Ectodermal cell (in vitro differentiated cells): Measurements from ENCODE around the gene KLF17.

ENCODE experiments used
- H3K27ac ChIP-seq: 2 replicates; pipeline ENCODE4 v1.7.0; 2013; ENCODE audit warnings: mild to moderate bottlenecking, low read depth, low read length; ENCODE audit not compliant: insufficient read depth, poor library complexity, severe bottlenecking
- H3K27me3 ChIP-seq: 2 replicates; pipeline ENCODE4 v1.7.0; 2013; ENCODE audit warnings: mild to moderate bottlenecking, low read length; ENCODE audit not compliant: insufficient read depth, control insufficient read depth, poor library complexity, severe bottlenecking
- H3K36me3 ChIP-seq: one replicate; pipeline ENCODE4 v1.7.0; 2013; ENCODE audit warnings: low read length; ENCODE audit not compliant: control insufficient read depth, insufficient read depth
- H3K4me1 ChIP-seq: one replicate; pipeline ENCODE4 v1.7.0; 2013; ENCODE audit warnings: low read length; ENCODE audit not compliant: control insufficient read depth, insufficient read depth
- H3K4me3 ChIP-seq: 2 replicates; pipeline ENCODE4 v1.7.0; 2013; ENCODE audit warnings: low read depth, low read length, control low read depth; ENCODE audit not compliant: insufficient read depth
- H3K9me3 ChIP-seq: 2 replicates; pipeline ENCODE4 v1.7.0; 2013; ENCODE audit warnings: mild to moderate bottlenecking, low read length, moderate library complexity; ENCODE audit not compliant: control insufficient read depth
- WGBS, 2 experiments: methylation state at CpG; one replicate each; pipeline ENCODE4 v1.1.7; 2013; ENCODE audit warnings: missing lambda C conversion rate in 2 of 2; 5-methylcytosine and 5-hydroxymethylcytosine counted together

The KLF17 gene

DNA sequence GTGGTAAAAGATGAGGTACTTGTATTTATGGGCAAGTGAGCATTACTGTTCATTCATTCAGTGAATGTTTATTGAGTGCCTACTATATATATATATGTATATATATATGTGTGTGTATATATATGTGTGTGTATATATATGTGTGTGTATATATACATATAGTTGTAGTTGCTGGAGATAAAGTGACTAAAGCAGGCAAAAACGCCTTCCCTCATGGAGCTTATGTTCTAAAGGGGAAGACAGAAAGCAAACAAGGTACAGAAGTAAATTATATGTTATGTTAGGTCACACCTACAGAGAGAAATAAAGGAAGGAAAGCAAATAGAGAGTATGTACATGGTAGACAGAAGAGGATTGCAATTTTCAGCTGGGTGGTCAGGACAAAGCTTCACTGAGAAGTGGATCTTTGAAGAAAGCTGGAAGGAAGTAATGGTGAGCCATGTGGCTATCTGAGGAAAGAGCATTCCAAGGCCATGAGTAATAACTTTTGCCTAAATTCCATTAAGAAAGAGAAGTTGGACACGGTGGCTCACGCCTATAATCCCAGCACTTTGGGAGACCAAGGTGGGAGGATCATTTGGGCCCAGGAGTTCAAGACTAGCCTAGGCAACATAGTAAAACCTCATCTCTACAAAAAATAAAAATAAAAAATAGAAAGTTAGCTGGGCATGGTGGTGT lies 33.5 kb upstream of the KLF17 start:
- H3K27ac ChIP-seq, result no peak overlapping the region

DNA sequence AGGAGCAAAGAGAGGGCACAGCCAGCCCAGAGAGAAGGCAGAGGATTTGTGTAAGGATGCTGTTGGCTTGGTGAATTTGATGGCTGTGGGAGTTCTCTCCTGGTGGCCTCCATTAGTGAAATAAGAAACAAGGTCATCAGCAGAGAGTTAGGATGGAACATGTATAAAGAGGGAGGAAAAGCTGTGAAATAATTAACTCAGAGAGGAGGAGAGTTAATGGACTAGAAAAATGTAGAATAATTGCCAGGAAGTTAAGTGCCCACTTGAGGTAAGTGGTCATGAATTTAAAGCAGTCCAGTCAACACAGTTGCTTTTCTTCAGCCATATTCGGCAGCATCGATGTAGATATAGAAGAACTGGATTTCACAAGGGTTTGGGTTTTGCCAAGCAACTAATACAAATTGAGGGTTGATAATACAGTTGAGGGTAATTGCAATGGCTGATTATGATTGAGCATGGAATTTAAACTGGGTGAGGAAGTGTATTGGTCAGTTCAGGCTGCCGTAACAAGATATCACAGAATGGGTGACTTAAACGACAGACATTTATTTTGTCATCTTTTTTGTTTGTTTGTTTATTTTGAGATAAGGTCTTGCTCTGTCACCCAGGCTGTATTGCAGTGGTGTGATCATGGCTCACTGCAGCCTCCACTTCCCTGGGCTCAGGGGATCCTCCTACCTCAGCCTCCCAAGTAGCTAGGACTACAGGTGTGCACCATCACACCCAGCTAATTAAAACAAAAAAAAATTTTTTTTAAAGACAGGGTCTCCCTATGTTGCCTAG lies 31.7 kb upstream of the KLF17 start:
- Histone ChIP-seq H3K27me3 (no peaks in the 10 kb centered on the region), H3K27ac (no peak overlapping the region), H3K9me3 (no peaks in the 10 kb centered on the region), H3K36me3 (no peaks in the 10 kb centered on the region), H3K4me1 (peaks cover 3% of the 10 kb centered on the region), H3K4me3 (no peak overlapping the region)
- WGBS, 2 experiments, result 94 to 97% methylated on average over 4 of the region's 4 CpGs

More for the DNA sequence above, 33.5 kb upstream of the KLF17 start:
- WGBS, 2 experiments, result 74 to 75% methylated on average over 3 of the region's 3 CpGs
- Histone ChIP-seq H3K9me3 (no peaks in the 10 kb centered on the region), H3K36me3 (no peaks in the 10 kb centered on the region), H3K4me1 (no peaks in the 10 kb centered on the region), H3K4me3 (no peak overlapping the region), H3K27me3 (no peaks in the 10 kb centered on the region)

DNA sequence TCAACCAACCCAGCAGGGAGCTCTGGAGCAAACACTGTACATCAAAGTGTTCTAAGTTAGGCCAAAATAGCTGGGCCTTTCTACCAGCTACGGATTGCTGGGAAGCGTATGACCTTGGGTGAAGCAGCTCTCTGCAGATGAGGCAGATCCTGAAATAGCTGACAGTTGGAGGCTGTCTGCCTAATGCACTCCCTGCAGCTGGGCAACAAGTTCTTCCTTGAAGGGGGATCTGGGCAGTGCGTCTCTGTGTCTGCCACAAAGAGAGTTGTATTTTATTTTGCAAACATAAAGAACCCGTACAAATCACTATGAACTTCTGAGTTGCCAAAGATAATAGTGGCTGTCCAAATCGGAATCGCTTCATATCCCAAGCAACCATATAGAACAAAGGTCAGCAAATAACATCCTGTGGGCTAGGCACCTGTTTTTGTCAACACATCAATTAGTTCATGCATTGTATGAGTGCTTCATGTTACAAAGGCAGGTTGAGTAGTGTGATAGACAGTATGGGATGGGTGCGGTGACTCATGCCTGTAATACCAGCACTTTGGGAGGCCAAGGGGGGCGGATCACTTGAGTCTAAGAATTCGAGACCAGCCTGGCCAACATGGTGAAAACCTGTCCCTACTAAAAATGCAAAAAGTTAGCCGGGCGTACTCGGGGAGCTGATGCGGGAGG lies 29.1 kb upstream of the KLF17 start:
- no peak overlapping the region for H3K27ac ChIP-seq
- H3K4me1 ChIP-seq, result peaks cover 3% of the 10 kb centered on the region
- no peak overlapping the region for H3K4me3 ChIP-seq
- H3K36me3 ChIP-seq, result no peaks in the 10 kb centered on the region
- H3K9me3 ChIP-seq, result no peaks in the 10 kb centered on the region
- WGBS, 2 experiments, result 77 to 83% methylated on average over 13 of the region's 13 CpGs
- no peaks in the 10 kb centered on the region for H3K27me3 ChIP-seq

DNA sequence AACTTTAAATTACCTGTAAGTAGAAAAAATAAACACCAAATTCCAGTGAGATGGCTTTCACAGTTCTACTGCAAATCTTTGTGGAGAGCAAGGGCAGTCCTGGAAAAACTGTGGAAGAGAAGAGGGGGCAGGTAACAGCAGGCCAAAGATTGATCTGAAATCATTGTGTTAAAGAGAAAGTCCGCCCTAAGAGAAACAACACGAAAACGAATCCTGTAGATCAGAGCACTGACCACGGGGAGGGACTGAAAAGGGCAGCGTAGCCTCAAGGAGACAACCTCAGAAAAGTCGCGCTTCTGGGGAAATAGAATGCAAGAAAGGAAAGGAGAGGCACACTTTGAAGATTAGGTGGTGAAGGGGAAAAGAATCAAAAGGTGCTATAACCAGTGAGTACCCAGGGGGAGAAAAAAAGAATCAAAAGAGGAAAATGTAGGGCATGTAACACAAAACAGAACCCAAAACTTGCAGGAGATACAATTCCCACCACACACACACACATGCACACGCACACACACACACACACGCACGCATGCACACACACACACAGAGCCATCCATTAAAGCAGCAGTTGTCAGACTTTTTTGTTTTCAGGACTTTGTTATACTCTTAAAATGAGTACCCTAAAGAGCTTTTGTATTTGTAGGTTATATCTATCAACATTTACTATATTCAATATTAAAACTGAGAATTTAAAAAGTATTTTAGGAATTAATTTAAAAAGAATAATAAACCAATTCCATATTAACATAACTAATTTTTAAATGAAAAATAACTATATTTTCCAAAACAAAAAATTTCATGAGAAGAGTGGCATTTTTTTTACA lies 28.0 kb upstream of the KLF17 start:
- Histone ChIP-seq H3K36me3 (no peaks in the 10 kb centered on the region), H3K9me3 (no peaks in the 10 kb centered on the region), H3K4me3 (no peak overlapping the region), H3K4me1 (peaks cover 3% of the 10 kb centered on the region), H3K27ac (no peak overlapping the region), H3K27me3 (no peaks in the 10 kb centered on the region)
- 82 to 83% methylated on average over 10 of the region's 10 CpGs for WGBS, 2 experiments

DNA sequence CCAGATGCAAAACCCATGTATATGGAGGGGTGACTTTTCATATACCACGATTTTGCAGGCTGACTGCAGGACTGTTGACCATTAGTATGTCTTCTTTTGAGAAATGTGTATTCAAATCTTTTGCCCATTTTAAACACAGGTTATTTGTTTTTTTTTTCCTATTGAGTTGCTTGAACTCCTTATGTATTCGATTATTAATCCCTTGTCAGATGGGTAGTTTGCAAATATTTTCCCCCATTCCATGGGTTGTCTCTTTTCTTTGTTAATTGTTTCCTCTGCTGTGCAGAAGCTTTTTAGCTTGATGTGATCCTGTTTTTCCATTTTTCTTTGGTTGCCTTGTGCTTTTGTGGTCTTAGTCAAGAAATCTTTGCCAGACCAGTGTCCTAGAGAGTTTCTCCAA lies 24.6 kb upstream of the KLF17 start:
- no peak overlapping the region for H3K27ac ChIP-seq
- no peaks in the 10 kb centered on the region for H3K9me3 ChIP-seq
- H3K27me3 ChIP-seq, result no peaks in the 10 kb centered on the region
- H3K36me3 ChIP-seq, result no peaks in the 10 kb centered on the region
- no peak overlapping the region for H3K4me3 ChIP-seq
- peaks cover 3% of the 10 kb centered on the region for H3K4me1 ChIP-seq
- 88% methylated on average over 2 of the region's 2 CpGs for WGBS, 2 experiments

DNA sequence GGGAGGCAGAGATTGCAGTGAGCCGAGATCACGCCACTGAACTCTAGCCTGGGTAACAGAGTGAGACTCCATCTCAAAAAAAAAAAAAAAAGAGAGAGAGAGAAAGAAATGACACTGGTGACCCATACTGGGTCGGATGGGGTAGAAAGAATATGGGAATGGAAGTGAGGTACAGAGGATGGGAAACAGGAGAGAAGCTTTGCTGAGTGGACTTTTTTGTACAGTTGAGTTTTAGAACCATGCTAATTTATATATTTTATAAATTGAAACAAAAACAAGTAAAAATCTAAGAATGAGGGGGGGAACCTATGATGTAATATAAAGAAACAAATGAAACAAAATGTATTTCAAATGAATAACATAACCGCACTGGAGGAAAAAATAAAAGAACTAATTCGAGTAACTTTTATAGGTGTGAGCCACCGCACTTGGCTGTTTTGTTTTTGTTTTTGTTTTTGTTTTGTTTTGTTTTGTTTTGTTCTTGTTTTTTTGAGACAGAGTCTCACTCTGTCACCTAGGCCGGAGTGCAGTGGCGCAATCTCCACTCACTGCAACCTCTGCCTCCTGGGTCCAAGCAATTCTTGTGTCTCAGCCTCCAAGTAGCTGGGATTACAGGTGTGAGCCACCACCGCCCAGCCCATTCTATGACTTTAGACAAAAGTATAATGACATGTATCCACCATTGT lies 18.3 kb upstream of the KLF17 start:
- WGBS, 2 experiments, result 90 to 91% methylated on average over 9 of the region's 9 CpGs
- Histone ChIP-seq H3K27me3 (no peaks in the 10 kb centered on the region), H3K9me3 (no peaks in the 10 kb centered on the region), H3K4me3 (no peak overlapping the region), H3K27ac (no peak overlapping the region), H3K4me1 (no peaks in the 10 kb centered on the region), H3K36me3 (no peaks in the 10 kb centered on the region)

DNA sequence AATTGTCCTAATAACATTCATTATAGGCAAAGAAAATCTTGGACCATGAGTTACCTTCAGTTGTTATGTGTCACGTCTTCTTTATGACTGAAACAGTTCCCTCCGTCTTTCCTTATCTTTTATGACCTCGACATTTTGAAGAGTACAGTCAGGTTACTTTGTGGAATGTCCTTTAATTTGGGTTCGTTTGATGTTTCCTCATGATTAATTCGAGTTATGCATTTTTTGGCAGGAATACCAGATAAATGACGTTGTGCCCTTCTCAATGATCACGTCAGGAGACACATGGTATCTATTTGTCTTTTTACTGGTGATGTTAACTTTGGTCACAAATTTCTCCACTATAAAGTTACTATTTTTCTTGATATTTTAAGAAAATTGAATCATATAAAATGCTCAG lies 17.3 kb upstream of the KLF17 start:
- H3K36me3 ChIP-seq, result no peaks in the 10 kb centered on the region
- no peak overlapping the region for H3K27ac ChIP-seq
- no peaks in the 10 kb centered on the region for H3K4me1 ChIP-seq
- H3K4me3 ChIP-seq, result no peak overlapping the region
- no peaks in the 10 kb centered on the region for H3K9me3 ChIP-seq
- 86 to 92% methylated on average over 7 of the region's 7 CpGs for WGBS, 2 experiments
- H3K27me3 ChIP-seq, result no peaks in the 10 kb centered on the region

DNA sequence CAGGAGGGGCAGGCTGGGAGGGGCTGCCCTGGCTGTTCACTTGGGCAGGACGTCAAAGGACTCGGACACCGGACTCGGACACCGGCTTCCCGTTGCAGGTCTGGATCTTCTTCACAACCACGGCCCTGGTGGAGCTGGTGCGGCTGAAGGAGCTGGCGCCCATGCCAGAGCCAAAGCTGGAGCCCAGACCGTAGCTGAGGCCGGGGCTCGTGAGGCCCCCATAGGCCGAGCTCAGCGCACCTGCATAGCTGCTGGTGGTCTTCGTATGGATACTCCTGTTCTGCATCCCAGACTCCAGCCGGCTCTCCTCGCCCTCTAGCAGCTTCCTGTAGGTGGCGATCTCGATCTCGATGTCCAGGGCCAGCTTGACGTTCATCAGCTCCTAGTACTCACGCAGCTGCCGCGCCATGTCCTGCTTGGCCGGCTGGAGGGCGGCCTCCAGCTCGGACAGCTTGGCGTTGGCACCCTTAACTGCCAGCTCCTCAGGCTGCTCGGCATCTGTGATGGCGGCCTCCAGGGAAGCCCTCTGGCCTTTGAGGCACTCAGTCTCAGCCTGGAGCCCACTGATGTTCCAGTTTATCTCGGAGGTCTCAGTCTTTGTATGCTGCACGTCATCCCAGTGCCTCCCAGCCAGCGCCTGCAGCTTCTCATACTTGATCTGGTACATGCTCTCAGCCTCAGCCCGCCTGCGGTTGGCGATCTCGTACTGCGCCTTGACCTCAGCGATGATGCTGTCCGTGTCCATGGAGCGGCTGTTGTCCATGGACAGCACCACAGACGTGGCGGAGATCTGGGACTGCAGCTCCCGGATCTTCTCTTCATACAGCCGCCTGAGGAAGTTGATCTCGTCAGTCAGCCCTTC lies 15.1 kb upstream of the KLF17 start:
- Histone ChIP-seq H3K9me3 (no peaks in the 10 kb centered on the region), H3K4me3 (no peak overlapping the region), H3K36me3 (no peaks in the 10 kb centered on the region), H3K4me1 (no peaks in the 10 kb centered on the region), H3K27me3 (no peaks in the 10 kb centered on the region), H3K27ac (no peak overlapping the region)
- 77 to 78% methylated on average over 46 of the region's 46 CpGs for WGBS, 2 experiments

DNA sequence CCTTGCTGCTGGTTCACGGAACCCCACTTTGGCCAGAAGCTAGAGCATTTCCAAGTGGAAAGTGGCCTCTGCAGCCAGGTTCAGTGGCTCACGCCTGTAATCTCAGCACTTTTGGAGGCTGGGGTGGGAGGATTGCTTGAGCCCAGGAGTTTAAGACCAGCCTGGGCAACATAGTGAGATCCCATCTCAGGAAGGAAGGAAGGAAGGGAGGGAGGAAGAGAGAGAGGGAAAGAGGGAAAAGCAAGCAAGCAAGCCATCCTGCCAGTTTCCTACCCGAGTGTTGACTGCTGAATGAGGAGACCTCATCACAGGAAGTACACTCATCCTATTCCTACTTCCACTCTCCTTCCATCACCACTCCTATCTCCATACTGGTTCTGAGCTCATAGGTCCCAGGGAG lies 12.8 kb upstream of the KLF17 start:
- 88 to 91% methylated on average over 3 of the region's 3 CpGs for WGBS, 2 experiments
- Histone ChIP-seq H3K27me3 (no peaks in the 10 kb centered on the region), H3K4me1 (no peaks in the 10 kb centered on the region), H3K4me3 (no peak overlapping the region), H3K27ac (no peak overlapping the region), H3K36me3 (no peaks in the 10 kb centered on the region), H3K9me3 (no peaks in the 10 kb centered on the region)
